Breast epithelium (tissue), 4 donors: Measurements from ENCODE around the gene SLC45A3. TPM values are rescaled to one million over a fixed set of nuclear protein-coding genes. Genes with fewer than 3 reads are reported as not detected.
"Not testable (repeated sequence)": the region's sequence is repeated elsewhere in the genome, so short reads cannot be mapped to it uniquely, and the experiment has no call there.

Source experiments
- DNase-seq, 2 donors: peaks; one replicate each; pipeline ENCODE4 v3.0.0-alpha.2; 2019; ENCODE audit warnings: low spot score in 2 of 2
- H3K27ac ChIP-seq, 2 donors: fragments of 200-600 bp; sonication (generic) in 1 of 2; one replicate each; pipeline ENCODE4 v1.5.1; 2016 to 2019; ENCODE audit warnings: mild to moderate bottlenecking in 1 of 2
- H3K27me3 ChIP-seq, 2 donors: fragments of 200-600 bp; sonication (generic) in 1 of 2; one replicate each; pipeline versions ENCODE4 v1.5.1 to v1.6.0; 2017 to 2019; ENCODE audit warnings: control low read depth in 1 of 2, mild to moderate bottlenecking in 1 of 2
- H3K36me3 ChIP-seq: fragments of 200-600 bp; one replicate; pipeline ENCODE4 v1.5.1; 2019
- H3K4me1 ChIP-seq, 2 donors: fragments of 200-600 bp; sonication (generic); one replicate each; pipeline ENCODE4 v1.5.1; 2016 to 2019; ENCODE audit warnings: control low read depth in 1 of 2
- H3K4me3 ChIP-seq, 3 donors: fragments of 200-600 bp; sonication (generic); 1 replicate in 2 of 3; 2 replicates in 1 of 3; pipeline ENCODE4 v1.5.1; 2016 to 2019; ENCODE audit warnings: mild to moderate bottlenecking in 3 of 3, moderate library complexity in 2 of 3
- H3K9me3 ChIP-seq, 2 donors: fragments of 200-600 bp; sonication (generic) in 1 of 2; one replicate each; pipeline ENCODE4 v1.5.1; 2016 to 2019; ENCODE audit warnings: control low read depth in 1 of 2
- CTCF ChIP-seq, 3 donors: fragments of 450-650 bp; IDR thresholded peaks; one replicate each; pipeline ENCODE4 v1.5.1; 2016 to 2017; ENCODE audit warnings: antibody characterized with exemption in 3 of 3, mild to moderate bottlenecking in 3 of 3, moderate library complexity in 3 of 3
- POLR2A ChIP-seq: fragments of 450-650 bp; IDR thresholded peaks from one replicate; pipeline ENCODE4 v1.6.1; 2016; ENCODE audit warnings: antibody characterized with exemption, mild to moderate bottlenecking, moderate library complexity
- POLR2AphosphoS5 ChIP-seq, 3 donors: sonication (generic); formaldehyde crosslinking; IDR thresholded peaks; one replicate each; pipeline ENCODE4 v1.6.1; 2017; ENCODE audit warnings: antibody characterized with exemption in 3 of 3
- intact Hi-C: fragments of 100-400 bp; cut with DNase I; formaldehyde crosslinking; loops from one replicate; pipeline ENCODE4 v1.15.1; 2023; ENCODE audit warnings: low total_unique reads
- total RNA-seq, 3 donors: library from RNA; depleted of rRNA; stranded (reverse); fragments of >200 nt; gene quantifications; one replicate each; pipeline ENCODE4 v1.1.0, GENCODE V29; 2016

The SLC45A3 gene
- 1 to 10 TPM; 1.3 to 2.9 (median 1.6) TPM for total RNA-seq

- H3K27me3 ChIP-seq = no peaks in the 10 kb centered on the region
- peaks cover 0 to 6% of the 10 kb centered on the region in 2 donors for H3K4me1 ChIP-seq
- intact Hi-C loops = no loop called here
- no peaks in the 10 kb centered on the region for H3K36me3 ChIP-seq
- no peak for TF ChIP-seq POLR2AphosphoS5 (IDR thresholded peaks at IDR 0.05)
- peak within 1 kb of the TSS; percentile 60 to 62 for H3K27ac ChIP-seq
- no peaks in the 10 kb centered on the region for H3K9me3 ChIP-seq
- peak within 1 kb of the TSS; percentile 50 to 78 (median 71) for H3K4me3 ChIP-seq
- no peak for DNase-seq
These were observed at the start of gene SLC45A3 for GRCh38 chr1:205680073-205680851. Gene SLC45A3 (minus strand): TSS chr1:205680509. CDS start chr1:205664656, 15,853 bp downstream.

GRCh38 chr1:205726619-205727125 lies 46.4 kb upstream of the SLC45A3 start:
- DNase-seq = no peak
- intact Hi-C loops = no loop called here
- TF ChIP-seq CTCF (IDR thresholded peaks at IDR 0.05) (no peak), POLR2AphosphoS5 (IDR thresholded peaks at IDR 0.05) (no peak), POLR2A (no peak)

GRCh38 chr1:205725514-205725913 lies 45.2 kb upstream of the SLC45A3 start:
- DNase-seq = no peak
- Histone ChIP-seq H3K4me3 (no peak overlapping the region), H3K4me1 (no peaks in the 10 kb centered on the region), H3K27me3 (no peaks in the 10 kb centered on the region), H3K9me3 (no peaks in the 10 kb centered on the region), H3K27ac (no peak overlapping the region), H3K36me3 (peaks cover 3% of the 10 kb centered on the region)
- TF ChIP-seq CTCF (IDR thresholded peaks at IDR 0.05) = no peak
- no peak for TF ChIP-seq POLR2AphosphoS5 (IDR thresholded peaks at IDR 0.05)
- TF ChIP-seq POLR2A = no peak
- intact Hi-C loops = no loop called here

More at GRCh38 chr1:205726619-205727125, 46.4 kb upstream of the SLC45A3 start:
- Histone ChIP-seq H3K27ac (no peak overlapping the region), H3K9me3 (no peaks in the 10 kb centered on the region), H3K4me3 (no peak overlapping the region), H3K36me3 (no peaks in the 10 kb centered on the region), H3K4me1 (no peaks in the 10 kb centered on the region), H3K27me3 (no peaks in the 10 kb centered on the region)

- intact Hi-C loops, H3K9me3 ChIP-seq, H3K4me1 ChIP-seq, H3K27me3 ChIP-seq, H3K4me3 ChIP-seq, DNase-seq, H3K27ac ChIP-seq: not testable (repeated sequence)
- peaks cover 15% of the 10 kb centered on the region for H3K36me3 ChIP-seq
These were observed 40.4 kb upstream of the SLC45A3 start for GRCh38 chr1:205720740-205721139.

GRCh38 chr1:205719762-205720161 lies 39.5 kb upstream of the SLC45A3 start:
- H3K27me3 ChIP-seq = no peaks in the 10 kb centered on the region
- H3K4me1 ChIP-seq = no peaks in the 10 kb centered on the region
- DNase-seq = no peak
- no peak overlapping the region for H3K4me3 ChIP-seq
- intact Hi-C loops = no loop called here
- no peaks in the 10 kb centered on the region for H3K9me3 ChIP-seq
- TF ChIP-seq POLR2AphosphoS5 (IDR thresholded peaks at IDR 0.05) (no peak), CTCF (IDR thresholded peaks at IDR 0.05) (no peak), POLR2A (no peak)
- peaks cover 15% of the 10 kb centered on the region for H3K36me3 ChIP-seq
- H3K27ac ChIP-seq = no peak overlapping the region

GRCh38 chr1:205719015-205719414 lies 38.7 kb upstream of the SLC45A3 start:
- intact Hi-C loops = no loop called here
- no peak for DNase-seq
- Histone ChIP-seq H3K4me1 (no peaks in the 10 kb centered on the region), H3K4me3 (no peak overlapping the region), H3K9me3 (no peaks in the 10 kb centered on the region), H3K27me3 (no peaks in the 10 kb centered on the region), H3K36me3 (peaks cover 15% of the 10 kb centered on the region), H3K27ac (no peak overlapping the region)
- TF ChIP-seq CTCF (IDR thresholded peaks at IDR 0.05) = no peak
- no peak for TF ChIP-seq POLR2AphosphoS5 (IDR thresholded peaks at IDR 0.05)
